HG03045 (cell line): ENCODE data around the gene PTGIS.

Experiments
- ATAC-seq: cut with Tn5 transposase; IDR thresholded peaks from one replicate; pipeline ENCODE4 v1.9.1; 2021; ENCODE audit warnings: mild to moderate bottlenecking, moderate library complexity; ENCODE audit not compliant: unreplicated experiment

The PTGIS gene

GRCh38 chr20:49532285-49532946, 35.5 kb downstream of the PTGIS start:
- ATAC-seq, result no peak

- ATAC-seq, result no peak
These were observed 38.5 kb downstream of the PTGIS start for GRCh38 chr20:49529470-49529869.

- ATAC-seq, result no peak
These were observed 41.4 kb downstream of the PTGIS start for GRCh38 chr20:49526568-49526967.

- no peak for ATAC-seq
These were observed 41.9 kb downstream of the PTGIS start for GRCh38 chr20:49526056-49526455.

GRCh38 chr20:49523767-49524360, 44.1 kb downstream of the PTGIS start:
- no peak for ATAC-seq

GRCh38 chr20:49521356-49521755, 46.6 kb downstream of the PTGIS start:
- ATAC-seq, result no peak

GRCh38 chr20:49519777-49520359, 48.1 kb downstream of the PTGIS start:
- no peak for ATAC-seq

GRCh38 chr20:49519212-49519712, 48.7 kb downstream of the PTGIS start:
- no peak for ATAC-seq

GRCh38 chr20:49518576-49518975, 49.4 kb downstream of the PTGIS start:
- ATAC-seq, result no peak

- no peak for ATAC-seq
These were observed 50.2 kb downstream of the PTGIS start for GRCh38 chr20:49517805-49518100.

- ATAC-seq, result no peak
These were observed 50.8 kb downstream of the PTGIS start for GRCh38 chr20:49516916-49517804.

- no peak for ATAC-seq
These were observed 52.4 kb downstream of the PTGIS start for GRCh38 chr20:49515586-49515985.

GRCh38 chr20:49513517-49513916, 54.4 kb downstream of the PTGIS start:
- no peak for ATAC-seq

GRCh38 chr20:49513009-49513408, 54.9 kb downstream of the PTGIS start:
- ATAC-seq, result no peak

- ATAC-seq, result no peak
These were observed 56.0 kb downstream of the PTGIS start for GRCh38 chr20:49511788-49512525.

- ATAC-seq, result no peak
These were observed 57.3 kb downstream of the PTGIS start for GRCh38 chr20:49510562-49511122.

- no peak for ATAC-seq
These were observed 59.3 kb downstream of the PTGIS start for GRCh38 chr20:49508435-49509199.

GRCh38 chr20:49507741-49508434, 60.0 kb downstream of the PTGIS start:
- ATAC-seq, result no peak

GRCh38 chr20:49505518-49505917, 62.4 kb downstream of the PTGIS start:
- no peak for ATAC-seq
